Astrocyte of the spinal cord (primary cell): Measurements from ENCODE around the gene WFIKKN2.

Experiments
- DNase-seq: peaks from one replicate; pipeline ENCODE4 v3.0.0; 2011; ENCODE audit warnings: low read depth, low spot score
- H3K4me3 ChIP-seq: 2 replicates; pipeline ENCODE4 v1.5.1; 2011; ENCODE audit warnings: low read depth, mild to moderate bottlenecking, low read length, moderate library complexity
- CTCF ChIP-seq: IDR thresholded peaks from 2 replicates; pipeline ENCODE4 v1.5.1; 2012; ENCODE audit warnings: low read depth, mild to moderate bottlenecking, low read length, inconsistent platforms
- in situ Hi-C: cut with HindIII; loops from 2 replicates; pipeline ENCODE4 v1.10.0; 2017; ENCODE audit warnings: low sequenced_read_pairs

The WFIKKN2 gene

GRCh38 chr17:50837980-50838954 lies 2.9 kb downstream of the WFIKKN2 start:
- in situ Hi-C loops = no loop called here
- H3K4me3 ChIP-seq = no peak overlapping the region
- TF ChIP-seq CTCF = no peak
- DNase-seq = no peak

GRCh38 chr17:50839591-50840310 lies 4.4 kb downstream of the WFIKKN2 start:
- no peak for DNase-seq
- in situ Hi-C loops = no loop called here
- no peak overlapping the region for H3K4me3 ChIP-seq
- TF ChIP-seq CTCF = no peak

GRCh38 chr17:50840311-50840851 lies 5.0 kb downstream of the WFIKKN2 start:
- in situ Hi-C loops = no loop called here
- no peak for TF ChIP-seq CTCF
- no peak for DNase-seq
- no peak overlapping the region for H3K4me3 ChIP-seq

- in situ Hi-C loops = no loop called here
- no peak overlapping the region for H3K4me3 ChIP-seq
- no peak for DNase-seq
- TF ChIP-seq CTCF = no peak
Observed at GRCh38 chr17:50841277-50841948, 6.0 kb downstream of the WFIKKN2 start.

GRCh38 chr17:50841949-50842354 lies 6.6 kb downstream of the WFIKKN2 start:
- peak; percentile 56 for DNase-seq
- TF ChIP-seq CTCF = peak; percentile 86

GRCh38 chr17:50842506-50843149 lies 7.2 kb downstream of the WFIKKN2 start:
- TF ChIP-seq CTCF = no peak
- in situ Hi-C loops = no loop called here
- no peak overlapping the region for H3K4me3 ChIP-seq
- no peak for DNase-seq

More at GRCh38 chr17:50841949-50842354, 6.6 kb downstream of the WFIKKN2 start:
- in situ Hi-C loops = no loop called here
- H3K4me3 ChIP-seq = no peak overlapping the region
